ENCODE measurements around the gene BOLA1. TPM values are rescaled to one million over a fixed set of nuclear protein-coding genes. Genes with fewer than 3 reads are reported as not detected.

Gene BOLA1
- total and polyA plus RNA-seq, 2 experiments from 2014 or later, result 18.4 to 26.2 TPM

- no peak for TF ChIP-seq ZNF462 (CRISPR knock-in tag; IDR thresholded peaks at IDR 0.05)
- peak; percentile 79; the same call in 1 of the 2 replicates for TF ChIP-seq ETS1 (IDR thresholded peaks at IDR 0.05)
- no peak for TF ChIP-seq ZNF114 (CRISPR knock-in tag; IDR thresholded peaks at IDR 0.05)
- peak; percentile 84 for TF ChIP-seq CREB1 (CRISPR knock-in tag; IDR thresholded peaks at IDR 0.05; ENCODE audit: low read depth)
- TF ChIP-seq STAT1 (IDR thresholded peaks at IDR 0.05; ENCODE audit: unreplicated experiment), result no peak
- TF ChIP-seq REST (IDR thresholded peaks at IDR 0.05; ENCODE audit: unreplicated experiment), result no peak
- no peak for TF ChIP-seq JUNB (IDR thresholded peaks at IDR 0.05; ENCODE audit: unreplicated experiment)
- TF ChIP-seq NANOG (IDR thresholded peaks at IDR 0.05; ENCODE audit: borderline replicate concordance), result no peak
These were observed 28.4 kb downstream of the BOLA1 start, which contains the start of gene SF3B4 (continued) for GRCh38 chr1:149927563-149928400.
